GM12878 (cell line): ENCODE measurements around the gene KCNA2. TPM values are rescaled to one million over a fixed set of nuclear protein-coding genes. Genes with fewer than 3 reads are reported as not detected.
A peak's percentile ranks its signal among the peaks of the same experiment; 100 is the strongest.

Experiments used
- ATAC-seq: fragments of 200-7000 bp; cut with Tn5 transposase; 3 replicates; pipeline ENCODE4 v1.9.1; 2020; ENCODE audit warnings: mild to moderate bottlenecking, moderate library complexity
- BruUV-seq: library from RNA; stranded (reverse); fragments of 400-500 nt; replicated peaks from 2 replicates; lab custom pipeline; 2021; lab: Mats Ljungman, UMichigan
- CTCF ChIA-PET: fragments of 300-600 bp; sonication (Branson Sonifier 250); formaldehyde crosslinking; extraction: SDS; loops from one replicate; lab custom pipeline; 2021; ENCODE audit warnings: inconsistent platforms; lab: Yijun Ruan, JAX
- POLR2A ChIA-PET: fragments of 350-600 bp; formaldehyde crosslinking; extraction: SDS; loops from one replicate; lab custom pipeline; 2021; ENCODE audit warnings: inconsistent platforms; lab: Charles Lee
- RAD21 ChIA-PET: fragments of 300-600 bp; sonication (Branson Sonifier 250); formaldehyde crosslinking; loops from one replicate; lab custom pipeline; 2023; ENCODE audit warnings: antibody characterized with exemption; ENCODE audit not compliant: unreplicated experiment; lab: Charles Lee
- SMC1A ChIA-PET: fragments of 300-600 bp; sonication (Branson Sonifier 250); formaldehyde crosslinking; loops from one replicate; lab custom pipeline; 2023; ENCODE audit not compliant: unreplicated experiment, uncharacterized antibody; lab: Charles Lee
- DNase-seq: peaks from one replicate; pipeline ENCODE4 v3.0.0-alpha.2; 2011; ENCODE audit warnings: low read depth, low spot score
- FAIRE-seq: peaks from 3 replicates; lab custom pipeline; 2011; peaks lifted over from hg19 to GRCh38; lab: Jason Lieb, UNC
- H2AFZ ChIP-seq: 2 replicates; pipeline ENCODE4 v1.6.0; 2011; ENCODE audit warnings: low read depth, low read length, control low read depth; ENCODE audit not compliant: control insufficient read depth
- H3K27ac ChIP-seq: 2 replicates; pipeline ENCODE4 v1.5.1; 2011; ENCODE audit warnings: control low read depth; ENCODE audit not compliant: control insufficient read depth, insufficient read depth
- H3K27me3 ChIP-seq, 2 experiments: replicated peaks in 1 of 2; 2 replicates each; pipeline versions ENCODE4 v1.6.0 to v1.6.1; 2011; ENCODE audit warnings: low read length in 1 of 2; ENCODE audit not compliant: control insufficient read depth in 2 of 2, insufficient read depth in 2 of 2
- H3K36me3 ChIP-seq, 2 experiments: 2 replicates each; pipeline ENCODE4 v1.5.1; 2011; ENCODE audit warnings: low read length in 1 of 2; ENCODE audit not compliant: control insufficient read depth in 2 of 2, insufficient read depth in 2 of 2
- H3K4me1 ChIP-seq: 2 replicates; pipeline ENCODE4 v1.6.1; 2011; ENCODE audit warnings: mild to moderate bottlenecking, low read length, moderate library complexity, mixed read lengths; ENCODE audit not compliant: control insufficient read depth, insufficient read depth
- H3K4me2 ChIP-seq: 2 replicates; pipeline ENCODE4 v1.6.0; 2011; ENCODE audit warnings: control low read depth; ENCODE audit not compliant: control insufficient read depth, insufficient read depth
- H3K4me3 ChIP-seq: fragments of 200-600 bp; sonication (generic); 2 replicates; pipeline ENCODE4 v1.5.1; 2016
- H3K79me2 ChIP-seq: 2 replicates; pipeline ENCODE4 v1.6.0; 2011; ENCODE audit warnings: low read length; ENCODE audit not compliant: control insufficient read depth, insufficient read depth
- H3K9ac ChIP-seq: 2 replicates; pipeline ENCODE4 v1.8.0; 2011; ENCODE audit warnings: low read length, control low read depth, mixed read lengths; ENCODE audit not compliant: control insufficient read depth, insufficient read depth
- H3K9me3 ChIP-seq: replicated peaks from 3 replicates; pipeline ENCODE4 v1.5.1; 2011; ENCODE audit warnings: mild to moderate bottlenecking, low read length; ENCODE audit not compliant: control insufficient read depth, insufficient read depth
- H4K20me1 ChIP-seq: 2 replicates; pipeline ENCODE4 v1.6.0; 2011; ENCODE audit not compliant: control insufficient read depth, insufficient read depth
- ATF2 ChIP-seq: IDR thresholded peaks from 2 replicates; pipeline ENCODE4 v1.6.1; 2012; ENCODE audit warnings: low read length, inconsistent platforms
- CBX3 ChIP-seq: fragments of 200-600 bp; sonication (generic); IDR thresholded peaks from 2 replicates; pipeline ENCODE4 v1.6.1; 2016; ENCODE audit warnings: low read depth, borderline replicate concordance
- CREB1 ChIP-seq: IDR thresholded peaks from 2 replicates; pipeline ENCODE4 v1.6.1; 2012; ENCODE audit warnings: low read depth, mild to moderate bottlenecking, inconsistent platforms
- EP300 ChIP-seq, 2 experiments: fragments of 150-350 bp in 1 of 2; IDR thresholded peaks; 2 replicates each; pipeline ENCODE4 v1.6.1; 2011 to 2012; ENCODE audit warnings: low read depth in 2 of 2, low read length in 2 of 2, borderline replicate concordance in 1 of 2, improper control_type of control experiment in 1 of 2, inconsistent platforms in 1 of 2; ENCODE audit not compliant: control insufficient read depth in 1 of 2
- ETV6 ChIP-seq, 2 experiments: fragments of 450-650 bp in 1 of 2; IDR thresholded peaks in 1 of 2; conservative IDR thresholded peaks in 1 of 2; 2 replicates each; pipeline ENCODE4 v1.6.1; 2014; ENCODE audit warnings: antibody characterized with exemption in 1 of 2, borderline replicate concordance in 1 of 2, low read depth in 1 of 2, mild to moderate bottlenecking in 1 of 2, moderate library complexity in 1 of 2
- HDAC2 ChIP-seq: fragments of 200-600 bp; sonication (generic); IDR thresholded peaks from 2 replicates; pipeline ENCODE4 v1.6.1; 2017
- IKZF2 ChIP-seq, 2 experiments: fragments of 450-650 bp; IDR thresholded peaks; 2 replicates each; pipeline ENCODE4 v1.6.1; 2017; ENCODE audit warnings: mild to moderate bottlenecking in 2 of 2, moderate library complexity in 2 of 2
- IRF4 ChIP-seq: IDR thresholded peaks from 2 replicates; pipeline ENCODE4 v1.6.1; 2011; ENCODE audit warnings: low read depth, low read length
- MEF2A ChIP-seq: IDR thresholded peaks from 2 replicates; pipeline ENCODE4 v1.6.1; 2011; ENCODE audit warnings: low read depth, mild to moderate bottlenecking, low read length, moderate library complexity; ENCODE audit not compliant: insufficient read depth
- MTA2 ChIP-seq: fragments of 450-650 bp; IDR thresholded peaks from 2 replicates; pipeline ENCODE4 v1.6.1; 2016; ENCODE audit warnings: low read depth, mild to moderate bottlenecking, moderate library complexity
- NFIC ChIP-seq: IDR thresholded peaks from 2 replicates; pipeline ENCODE4 v1.6.1; 2012; ENCODE audit warnings: low read depth, mild to moderate bottlenecking, inconsistent platforms, low read length, moderate library complexity
- NR2F1 ChIP-seq: fragments of 450-650 bp; conservative IDR thresholded peaks from 2 replicates; pipeline ENCODE4 v1.6.1; 2017; ENCODE audit warnings: mild to moderate bottlenecking
- NRF1 ChIP-seq: conservative IDR thresholded peaks from 2 replicates; pipeline ENCODE4 v1.6.1; 2011; ENCODE audit warnings: mild to moderate bottlenecking, low read depth, low read length, improper control_type of control experiment
- RAD51 ChIP-seq: fragments of 450-650 bp; IDR thresholded peaks from 2 replicates; pipeline ENCODE4 v1.6.1; 2016; ENCODE audit warnings: moderate library complexity, mild to moderate bottlenecking, inconsistent platforms
- RELA ChIP-seq: fragments of 450-650 bp; IDR thresholded peaks from 2 replicates; pipeline ENCODE4 v1.8.0; 2014; ENCODE audit warnings: borderline replicate concordance; ENCODE audit not compliant: partially characterized antibody
- RUNX3 ChIP-seq: IDR thresholded peaks from 2 replicates; pipeline ENCODE4 v1.6.1; 2012; ENCODE audit warnings: low read length, inconsistent platforms
- SKIL ChIP-seq: fragments of 450-650 bp; IDR thresholded peaks from 2 replicates; pipeline ENCODE4 v1.6.1; 2017; ENCODE audit warnings: mild to moderate bottlenecking, low read depth, inconsistent platforms; ENCODE audit not compliant: poor library complexity, severe bottlenecking
- ZBTB33 ChIP-seq: fragments of 450-650 bp; IDR thresholded peaks from 2 replicates; pipeline ENCODE4 v1.6.1; 2017; ENCODE audit warnings: mild to moderate bottlenecking
- WGBS: methylation state at CpG from one replicate; pipeline ENCODE4 v1.1.6; 2016; ENCODE audit warnings: low lambda C conversion rate; ENCODE audit not compliant: insufficient replicate concordance, insufficient coverage; ENCODE audit errors: missing lambda C conversion rate; 5-methylcytosine and 5-hydroxymethylcytosine counted together
- in situ Hi-C: fragments of 300-500 bp; cut with MboI; formaldehyde crosslinking; loops from 9 replicates; pipeline ENCODE4 v1.14.3; 2018; ENCODE audit warnings: mixed read lengths
- intact Hi-C: fragments of 100-400 bp; cut with micrococcal nuclease; formaldehyde crosslinking; loops from one replicate; pipeline ENCODE4 v1.14.2; 2022; ENCODE audit not compliant: unreplicated experiment
- polyA plus RNA-seq, 11 experiments: library from polyadenylated mRNA; depleted of rRNA in 4 of 11; unstranded in 6 of 11; stranded (reverse) in 5 of 11; fragments of >200 nt; fragmentation: Nextera tagmentation in 4 of 11; fragmentation: Illumina TruSeq in 1 of 11; extraction: Ambion mirVana in 4 of 11; extraction: Trizol in 1 of 11; gene quantifications; 1 replicate in 1 of 11; 2 replicates in 10 of 11; pipeline versions ENCODE4 v1.2.1 to v1.2.3, GENCODE V29; 2011 to 2016; ENCODE audit warnings: inconsistent platforms in 2 of 11, missing spikeins in 2 of 11, low read depth in 1 of 11
- total RNA-seq, 4 experiments: library from RNA; depleted of rRNA in 3 of 4; stranded (reverse); fragments of >200 nt in 3 of 4; fragmentation: Illumina TruSeq in 1 of 4; extraction: Trizol in 1 of 4; gene quantifications; 2 replicates each; pipeline versions ENCODE4 v1.2.1 to v1.2.3, GENCODE V29; 2013 to 2021

KCNA2 gene
- total and polyA plus RNA-seq, 10 of the 15 experiments (the other 5 are each of a cell fraction or from before 2014, with no cell fraction given) = 0.02 to 0.56 (median 0.10) TPM; not detected in 2

GRCh38 chr1:110647254-110647891 lies 41.2 kb upstream of the KCNA2 start:
- BruUV-seq = no TSS peak
- no peaks in the 10 kb centered on the region for H3K79me2 ChIP-seq
- ChIA-PET POLR2A (interaction anchor here (0.6 to 1.3 kb wide), 4 partner anchors 10 to 62 kb away, joined by 3 to 5 read pairs (median 4); no protein-coding TSS in a partner anchor), RAD21 (interaction anchor here (0.6 to 7.0 kb wide), 6 partner anchors 11 to 118 kb away, joined by 3 to 82 read pairs (median 3); no protein-coding TSS in a partner anchor), SMC1A (interaction anchor here (0.5 to 12.5 kb wide), 10 partner anchors 10 to 134 kb away, joined by 3 to 144 read pairs (median 4); no protein-coding TSS in a partner anchor), CTCF (interaction anchor here (0.7 to 9.8 kb wide), 7 partner anchors 8 to 182 kb away, joined by 3 to 60 read pairs (median 16); no protein-coding TSS in a partner anchor)
- H3K4me1 ChIP-seq = peaks cover 12% of the 10 kb centered on the region; the same call in 1 of the 2 replicates
- no peaks in the 10 kb centered on the region for H4K20me1 ChIP-seq
- no peaks in the 10 kb centered on the region for H3K27me3 ChIP-seq
- H3K27ac ChIP-seq = no peak overlapping the region
- no peaks in the 10 kb centered on the region for H3K9me3 ChIP-seq
- H3K4me3 ChIP-seq = no peak overlapping the region
- ATAC-seq = peak; percentile 57
- intact Hi-C loops = no loop called here
- H3K36me3 ChIP-seq = no peaks in the 10 kb centered on the region
- H3K4me2 ChIP-seq = no peak overlapping the region
- DNase-seq = no peak
- H3K9ac ChIP-seq = no peak overlapping the region
- WGBS = 19% methylated on average over 5 of the region's 5 CpGs
- H2AFZ ChIP-seq = no peak overlapping the region; the same call in 1 of the 2 replicates
- in situ Hi-C loops = no loop called here
- FAIRE-seq = no peak
- peak; percentile 87; the same call in 1 of the 2 replicates for TF ChIP-seq NFIC
- TF ChIP-seq RUNX3 = peak; percentile 84
- peak; percentile 70; the same call in 1 of the 2 replicates for TF ChIP-seq MEF2A
- TF ChIP-seq RELA = no peak
- peak in 1 of 2 experiments; percentile 36; a peak in 1 of 4 replicates for TF ChIP-seq ETV6 (conservative IDR thresholded peaks at IDR 0.05 in 1 of 2, IDR thresholded peaks at IDR 0.05 in 1 of 2; ENCODE audit: borderline replicate concordance in 1 of 2, low read depth in 1 of 2)
- TF ChIP-seq MTA2 = peak; percentile 41; the same call in 1 of the 2 replicates
- TF ChIP-seq HDAC2 = no peak
- TF ChIP-seq ZBTB33 = no peak
- TF ChIP-seq CREB1 = 0 out of 2 replicates have a peak, but pooled peaks have one; percentile 18
- TF ChIP-seq IKZF2 (IDR thresholded peaks at IDR 0.05) = peak; percentile 55 to 62; a peak in 3 of 4 replicates
- TF ChIP-seq IRF4 = no peak
- TF ChIP-seq NRF1 = no peak
- no peak for TF ChIP-seq RAD51
- no peak for TF ChIP-seq NR2F1
- no peak for TF ChIP-seq EP300 (IDR thresholded peaks at IDR 0.05; ENCODE audit: borderline replicate concordance in 1 of 2, control insufficient read depth in 1 of 2, low read depth in 2 of 2, low read length in 2 of 2)
- no peak for TF ChIP-seq SKIL
- TF ChIP-seq CBX3 = no peak
- TF ChIP-seq ATF2 = 0 out of 2 replicates have a peak, but pooled peaks have one; percentile 19
